PC-3 (cell line): ENCODE measurements around the gene NKX6-2. TPM values are rescaled to one million over a fixed set of nuclear protein-coding genes. Genes with fewer than 3 reads are reported as not detected.
A peak's percentile ranks its signal among the peaks of the same experiment; 100 is the strongest.
"Not testable (repeated sequence)": the region's sequence is repeated elsewhere in the genome, so short reads cannot be mapped to it uniquely, and the experiment has no call there.

Experiments
- ATAC-seq: fragments of 200-7000 bp; cut with Tn5 transposase; 2 replicates; pipeline ENCODE4 v1.9.1; 2020; ENCODE audit warnings: mild to moderate bottlenecking, moderate library complexity
- BruUV-seq: library from RNA; stranded (reverse); fragments of 400-500 nt; replicated peaks from 2 replicates; lab custom pipeline; 2021; lab: Mats Ljungman, UMichigan
- CTCF ChIA-PET: fragments of 300-600 bp; sonication (Branson Sonifier 250); formaldehyde crosslinking; loops from one replicate; lab custom pipeline; 2022; ENCODE audit warnings: antibody characterized with exemption; lab: Charles Lee
- POLR2A ChIA-PET: fragments of 300-600 bp; sonication (Branson Sonifier 250); formaldehyde crosslinking; loops from one replicate; lab custom pipeline; 2022; ENCODE audit warnings: antibody characterized with exemption; ENCODE audit not compliant: unreplicated experiment; lab: Charles Lee
- DNase-seq: peaks from one replicate; pipeline ENCODE4 v3.0.0-alpha.2; 2015
- H2AFZ ChIP-seq: fragments of 300-600 bp; sonication (generic); 2 replicates; pipeline ENCODE4 v1.6.0; 2016; ENCODE audit warnings: antibody characterized with exemption, low read length
- H3F3A ChIP-seq: fragments of 300-600 bp; sonication (generic); one replicate; pipeline ENCODE4 v1.6.0; 2017; ENCODE audit warnings: antibody characterized with exemption, low read length, control low read depth, mild to moderate bottlenecking; ENCODE audit not compliant: unreplicated experiment
- H3K27ac ChIP-seq: fragments of 300-600 bp; sonication (generic); 2 replicates; pipeline ENCODE4 v1.5.1; 2016; ENCODE audit warnings: mild to moderate bottlenecking, low read length
- H3K27me3 ChIP-seq: fragments of 300-600 bp; sonication (generic); 2 replicates; pipeline ENCODE4 v1.6.1; 2016; ENCODE audit warnings: low read length, mixed read lengths
- H3K36me3 ChIP-seq: fragments of 300-600 bp; sonication (generic); 2 replicates; pipeline ENCODE4 v1.6.1; 2016; ENCODE audit warnings: low read depth, mixed run types, low read length, mixed read lengths
- H3K4me1 ChIP-seq: fragments of 300-600 bp; sonication (generic); 2 replicates; pipeline ENCODE4 v1.5.1; 2016; ENCODE audit warnings: low read length; ENCODE audit not compliant: insufficient read depth
- H3K4me2 ChIP-seq: fragments of 300-600 bp; sonication (generic); 2 replicates; pipeline ENCODE4 v1.6.0; 2016; ENCODE audit warnings: low read length
- H3K4me3 ChIP-seq: fragments of 300-600 bp; sonication (generic); 2 replicates; pipeline ENCODE4 v1.5.1; 2016; ENCODE audit warnings: mild to moderate bottlenecking, low read length, mixed read lengths
- H3K79me2 ChIP-seq: fragments of 300-600 bp; sonication (generic); 2 replicates; pipeline ENCODE4 v1.6.1; 2017; ENCODE audit warnings: low read length, mixed read lengths
- H3K9ac ChIP-seq: fragments of 300-600 bp; sonication (generic); 2 replicates; pipeline ENCODE4 v1.6.0; 2016; ENCODE audit warnings: mild to moderate bottlenecking, low read length
- H3K9me2 ChIP-seq: fragments of 300-600 bp; sonication (generic); replicated peaks from 2 replicates; pipeline ENCODE4 v1.6.1; 2016; ENCODE audit warnings: mixed run types, low read length, mixed read lengths
- H3K9me3 ChIP-seq: fragments of 300-600 bp; sonication (generic); 2 replicates; pipeline ENCODE4 v1.6.1; 2016; ENCODE audit warnings: low read length, mixed read lengths
- H4K20me1 ChIP-seq: fragments of 300-600 bp; sonication (generic); 2 replicates; pipeline ENCODE4 v1.6.1; 2016; ENCODE audit warnings: low read length, mixed read lengths
- EZH2 ChIP-seq: fragments of 300-600 bp; sonication (generic); IDR thresholded peaks from one replicate; pipeline ENCODE4 v1.6.1; 2017; ENCODE audit warnings: antibody characterized with exemption, mild to moderate bottlenecking, low read length; ENCODE audit not compliant: unreplicated experiment
- EZH2phosphoT487 ChIP-seq: fragments of 300-600 bp; sonication (generic); IDR thresholded peaks from 2 replicates; pipeline ENCODE4 v1.6.1; 2018; ENCODE audit warnings: mild to moderate bottlenecking, antibody characterized with exemption, low read length, borderline replicate concordance
- intact Hi-C: fragments of 100-400 bp; cut with micrococcal nuclease; formaldehyde crosslinking; loops from 2 replicates; pipeline ENCODE4 v1.9.0; 2023
- total RNA-seq: library from RNA; depleted of rRNA; stranded (reverse); fragments of >200 nt; gene quantifications from 2 replicates; pipeline ENCODE4 v1.2.3, GENCODE V29; 2014
- TF ChIP-seq, protein P1 (sequence below): fragments of 300-600 bp; sonication (generic); conservative IDR thresholded peaks from 2 replicates; pipeline ENCODE4 v1.5.1; 2017; ENCODE audit warnings: antibody characterized with exemption, low read depth, mild to moderate bottlenecking, low read length

NKX6-2 gene
- total RNA-seq, 1 experiment from 2014 or later = not detected

DNA sequence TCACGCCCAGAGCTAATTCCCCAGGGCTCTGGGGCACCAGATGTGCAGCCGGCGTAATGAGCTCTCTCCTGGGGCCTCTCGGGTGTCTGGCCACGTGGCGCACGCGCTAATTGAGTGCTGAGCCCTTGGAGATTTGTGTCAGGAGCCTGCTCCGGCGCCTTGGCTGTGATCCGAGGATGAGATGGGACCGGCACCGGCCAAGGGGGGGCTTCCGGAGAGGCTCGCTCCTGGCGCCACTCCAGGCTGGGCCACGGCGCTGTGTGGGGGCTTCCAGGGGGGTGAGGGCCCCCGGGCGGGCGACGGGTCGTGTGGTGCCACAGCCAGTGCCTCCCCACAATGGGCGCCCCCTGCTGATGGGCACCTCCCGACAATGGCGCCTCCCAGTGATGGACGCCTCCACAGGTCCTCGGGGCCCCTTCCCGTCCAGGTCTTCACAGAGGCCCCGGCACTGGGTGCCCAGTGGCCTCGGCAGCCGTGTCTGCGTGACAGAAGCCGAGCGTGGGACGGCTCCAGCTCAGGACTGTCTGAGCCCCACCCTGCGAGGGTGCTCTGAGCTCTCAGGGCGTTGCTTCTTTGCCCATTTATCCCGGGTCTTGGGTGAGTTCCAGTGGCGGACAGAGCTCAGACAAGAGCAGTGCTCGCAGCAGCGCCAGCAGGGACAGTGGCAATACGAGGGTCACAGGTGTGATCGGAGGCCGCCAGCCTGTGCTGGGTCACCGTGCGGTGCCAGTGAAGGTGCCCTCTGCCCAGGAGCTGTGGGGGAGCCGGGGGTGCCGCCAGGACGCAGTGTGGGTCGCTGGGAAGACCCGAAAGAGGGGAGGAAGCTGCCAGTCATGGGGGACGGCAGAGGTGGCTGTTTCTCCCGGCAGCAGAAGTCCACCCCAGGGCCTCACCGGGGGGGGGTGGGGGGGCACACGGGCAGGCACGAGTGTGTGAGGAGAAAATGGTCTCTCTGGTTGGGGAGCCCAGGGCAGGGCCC, 8.2 kb upstream of the NKX6-2 start:
- ATAC-seq (no peak; the same call in 1 of the 2 replicates), DNase-seq (no peak)
- no peaks in the 10 kb centered on the region for H3K79me2 ChIP-seq
- CTCF ChIA-PET = no interaction called here
- TF ChIP-seq, protein P1, sequence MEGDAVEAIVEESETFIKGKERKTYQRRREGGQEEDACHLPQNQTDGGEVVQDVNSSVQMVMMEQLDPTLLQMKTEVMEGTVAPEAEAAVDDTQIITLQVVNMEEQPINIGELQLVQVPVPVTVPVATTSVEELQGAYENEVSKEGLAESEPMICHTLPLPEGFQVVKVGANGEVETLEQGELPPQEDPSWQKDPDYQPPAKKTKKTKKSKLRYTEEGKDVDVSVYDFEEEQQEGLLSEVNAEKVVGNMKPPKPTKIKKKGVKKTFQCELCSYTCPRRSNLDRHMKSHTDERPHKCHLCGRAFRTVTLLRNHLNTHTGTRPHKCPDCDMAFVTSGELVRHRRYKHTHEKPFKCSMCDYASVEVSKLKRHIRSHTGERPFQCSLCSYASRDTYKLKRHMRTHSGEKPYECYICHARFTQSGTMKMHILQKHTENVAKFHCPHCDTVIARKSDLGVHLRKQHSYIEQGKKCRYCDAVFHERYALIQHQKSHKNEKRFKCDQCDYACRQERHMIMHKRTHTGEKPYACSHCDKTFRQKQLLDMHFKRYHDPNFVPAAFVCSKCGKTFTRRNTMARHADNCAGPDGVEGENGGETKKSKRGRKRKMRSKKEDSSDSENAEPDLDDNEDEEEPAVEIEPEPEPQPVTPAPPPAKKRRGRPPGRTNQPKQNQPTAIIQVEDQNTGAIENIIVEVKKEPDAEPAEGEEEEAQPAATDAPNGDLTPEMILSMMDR = peak; percentile 39; the same call in 1 of the 2 replicates
- no peak for TF ChIP-seq EZH2phosphoT487
- no peaks in the 10 kb centered on the region for H3K9me2 ChIP-seq
- no peaks in the 10 kb centered on the region for H3K9me3 ChIP-seq
- BruUV-seq = no TSS peak
- H4K20me1 ChIP-seq = no peaks in the 10 kb centered on the region
- H3K27ac ChIP-seq = no peak overlapping the region
- intact Hi-C loops = no loop called here
- H3K4me2 ChIP-seq = no peak overlapping the region
- H3K9ac ChIP-seq = no peak overlapping the region
- no peak overlapping the region for H3K4me3 ChIP-seq
- no peak overlapping the region for H2AFZ ChIP-seq
- no peaks in the 10 kb centered on the region for H3K4me1 ChIP-seq
- POLR2A ChIA-PET = no interaction called here
- H3K36me3 ChIP-seq = no peaks in the 10 kb centered on the region
- H3K27me3 ChIP-seq = peaks cover 3% of the 10 kb centered on the region
- no peaks in the 10 kb centered on the region for H3F3A ChIP-seq

DNA sequence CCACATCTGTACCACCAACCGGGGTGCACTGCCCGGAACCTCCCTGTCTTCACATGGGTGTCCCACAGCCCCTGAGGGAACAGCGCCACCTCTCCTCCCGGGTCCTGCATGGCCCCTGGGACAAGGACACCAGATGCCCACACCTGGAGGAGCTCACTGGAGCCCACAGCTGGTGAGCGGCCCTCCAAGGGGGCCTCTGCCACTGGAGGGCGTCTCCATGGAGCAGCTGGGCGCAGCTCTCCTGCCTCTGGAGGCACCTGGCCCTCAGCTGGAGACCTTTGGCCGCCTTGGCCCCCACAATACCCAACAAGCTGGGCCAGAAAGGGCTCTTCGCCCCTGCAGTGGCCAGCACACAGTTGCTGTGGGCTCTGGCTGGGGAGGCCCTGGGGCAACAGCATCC, 7.3 kb upstream of the NKX6-2 start:
- ChIA-PET CTCF (no interaction called here), POLR2A (no interaction called here)
- intact Hi-C loops = no loop called here
- no peak overlapping the region for H3K9ac ChIP-seq
- DNase-seq = no peak
- no peak overlapping the region for H3K27ac ChIP-seq
- H3K4me3 ChIP-seq = no peak overlapping the region
- TF ChIP-seq, protein P1 = no peak
- no peak for TF ChIP-seq EZH2phosphoT487
- TF ChIP-seq EZH2 = no peak
- H3K27me3 ChIP-seq = peaks cover 13% of the 10 kb centered on the region
- no peaks in the 10 kb centered on the region for H3K9me3 ChIP-seq
- BruUV-seq = no TSS peak
- no peaks in the 10 kb centered on the region for H3F3A ChIP-seq
- H4K20me1 ChIP-seq = no peaks in the 10 kb centered on the region
- H3K36me3 ChIP-seq = no peaks in the 10 kb centered on the region
- H3K4me2 ChIP-seq = no peak overlapping the region
- H3K79me2 ChIP-seq = no peaks in the 10 kb centered on the region
- ATAC-seq = no peak
- H2AFZ ChIP-seq = no peak overlapping the region
- H3K4me1 ChIP-seq = no peaks in the 10 kb centered on the region
- no peaks in the 10 kb centered on the region for H3K9me2 ChIP-seq

DNA sequence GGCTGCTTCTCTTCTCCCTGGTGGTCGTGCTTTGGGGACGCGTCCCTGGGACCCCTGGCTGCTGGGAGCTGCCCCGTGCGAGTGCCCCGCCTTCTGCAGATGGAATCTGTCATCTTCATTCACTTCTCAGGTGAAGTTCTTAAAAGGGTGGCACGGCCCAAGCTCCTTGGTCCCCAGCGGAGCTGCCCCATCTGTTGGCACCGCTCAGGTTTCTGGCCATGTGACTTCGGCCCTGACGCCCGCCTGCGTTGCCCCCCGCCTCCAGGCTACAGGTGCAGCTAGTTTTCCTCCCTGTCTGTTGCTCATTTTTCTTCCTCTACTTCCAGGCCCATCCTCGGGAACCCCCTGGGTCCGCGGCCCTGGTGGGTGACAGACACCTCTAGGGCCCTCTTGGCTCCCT, 6.8 kb upstream of the NKX6-2 start:
- ATAC-seq (no peak), DNase-seq (no peak)
- H3K27me3 ChIP-seq = peaks cover 17% of the 10 kb centered on the region
- H3K27ac ChIP-seq = no peak overlapping the region
- H3K4me1 ChIP-seq = no peaks in the 10 kb centered on the region
- no peak overlapping the region for H3K4me3 ChIP-seq
- no peaks in the 10 kb centered on the region for H3K79me2 ChIP-seq
- ChIA-PET POLR2A (no interaction called here), CTCF (no interaction called here)
- no peak overlapping the region for H3K9ac ChIP-seq
- H3F3A ChIP-seq = no peaks in the 10 kb centered on the region
- H3K36me3 ChIP-seq = no peaks in the 10 kb centered on the region
- no TSS peak for BruUV-seq
- H3K9me2 ChIP-seq = no peaks in the 10 kb centered on the region
- no peaks in the 10 kb centered on the region for H3K9me3 ChIP-seq
- no peaks in the 10 kb centered on the region for H4K20me1 ChIP-seq
- no peak overlapping the region for H3K4me2 ChIP-seq
- TF ChIP-seq, protein P1 = no peak
- TF ChIP-seq EZH2 (no peak), EZH2phosphoT487 (no peak)
- no peak overlapping the region for H2AFZ ChIP-seq
- intact Hi-C loops = no loop called here

GRCh38 chr10:132792099-132792498, 6.2 kb upstream of the NKX6-2 start:
- H3K4me2 ChIP-seq, H3K79me2 ChIP-seq, H3K9me3 ChIP-seq, H3K4me3 ChIP-seq, H3F3A ChIP-seq, H3K9ac ChIP-seq, DNase-seq, POLR2A ChIA-PET, H3K4me1 ChIP-seq, BruUV-seq, H3K27ac ChIP-seq, intact Hi-C loops, ATAC-seq, H4K20me1 ChIP-seq, H3K36me3 ChIP-seq, H3K9me2 ChIP-seq, H2AFZ ChIP-seq, CTCF ChIA-PET: not testable (repeated sequence)
- peaks cover 21% of the 10 kb centered on the region for H3K27me3 ChIP-seq
